ENCODE results near the gene IL16. TPM values are rescaled to one million over a fixed set of nuclear protein-coding genes. Genes with fewer than 3 reads are reported as not detected.

The IL16 gene
- total RNA-seq, 1 experiment from 2014 or later = 1.8 TPM

DNA sequence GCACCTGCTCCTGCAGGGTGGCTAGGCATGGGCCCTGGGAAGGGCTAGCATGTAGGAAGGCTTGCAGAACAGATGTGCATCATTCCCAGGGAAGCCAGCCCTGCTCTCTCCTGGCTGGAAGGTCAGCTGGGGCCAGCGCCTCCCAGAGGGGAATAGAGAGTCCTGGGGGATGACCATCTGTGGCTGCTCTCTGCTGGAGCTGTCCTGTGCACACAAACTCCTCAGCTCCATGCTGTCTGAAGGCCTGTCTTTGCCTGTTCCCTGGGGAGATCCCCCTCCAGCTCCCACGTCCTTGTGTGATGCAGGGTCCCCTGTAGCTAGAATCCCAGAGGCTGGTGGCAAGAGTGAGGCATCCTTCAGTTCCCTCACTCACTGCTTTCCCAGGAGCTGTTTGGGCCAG, 19.3 kb downstream of the IL16 start:
- Histone ChIP-seq H3K27me3 (replicated peaks; ENCODE audit: insufficient read depth, low read depth, low read length, poor library complexity) (no peaks in the 10 kb centered on the region), H3K36me3 (ENCODE audit: insufficient read depth, low read length, poor library complexity, severe bottlenecking) (no peaks in the 10 kb centered on the region), H3K4me3 (ENCODE audit: low read depth, low read length, poor library complexity, severe bottlenecking) (no peak overlapping the region), H3K4me1 (ENCODE audit: insufficient read depth, low read length, poor library complexity, severe bottlenecking) (no peaks in the 10 kb centered on the region), H3K9me3 (ENCODE audit: low read depth, low read length, poor library complexity, severe bottlenecking) (no peaks in the 10 kb centered on the region), H3K27ac (ENCODE audit: low read depth, low read length, poor library complexity, severe bottlenecking) (no peak overlapping the region)
- no peak for DNase-seq (ENCODE audit: low spot score)
- TF ChIP-seq, protein P1, sequence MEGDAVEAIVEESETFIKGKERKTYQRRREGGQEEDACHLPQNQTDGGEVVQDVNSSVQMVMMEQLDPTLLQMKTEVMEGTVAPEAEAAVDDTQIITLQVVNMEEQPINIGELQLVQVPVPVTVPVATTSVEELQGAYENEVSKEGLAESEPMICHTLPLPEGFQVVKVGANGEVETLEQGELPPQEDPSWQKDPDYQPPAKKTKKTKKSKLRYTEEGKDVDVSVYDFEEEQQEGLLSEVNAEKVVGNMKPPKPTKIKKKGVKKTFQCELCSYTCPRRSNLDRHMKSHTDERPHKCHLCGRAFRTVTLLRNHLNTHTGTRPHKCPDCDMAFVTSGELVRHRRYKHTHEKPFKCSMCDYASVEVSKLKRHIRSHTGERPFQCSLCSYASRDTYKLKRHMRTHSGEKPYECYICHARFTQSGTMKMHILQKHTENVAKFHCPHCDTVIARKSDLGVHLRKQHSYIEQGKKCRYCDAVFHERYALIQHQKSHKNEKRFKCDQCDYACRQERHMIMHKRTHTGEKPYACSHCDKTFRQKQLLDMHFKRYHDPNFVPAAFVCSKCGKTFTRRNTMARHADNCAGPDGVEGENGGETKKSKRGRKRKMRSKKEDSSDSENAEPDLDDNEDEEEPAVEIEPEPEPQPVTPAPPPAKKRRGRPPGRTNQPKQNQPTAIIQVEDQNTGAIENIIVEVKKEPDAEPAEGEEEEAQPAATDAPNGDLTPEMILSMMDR (conservative IDR thresholded peaks at IDR 0.05; ENCODE audit: low read depth, low read length) = no peak
- no peak for TF ChIP-seq EZH2 (IDR thresholded peaks at IDR 0.05; ENCODE audit: borderline replicate concordance, low read depth, low read length, poor library complexity, severe bottlenecking)
- no TSS peak for BruUV-seq (replicated peaks)
- intact Hi-C loops (cut with micrococcal nuclease; ENCODE audit: unreplicated experiment) = no loop called here
- ChIA-PET CTCF (interaction anchor here (2.3 kb wide), 1 partner anchor 50 kb away, joined by 6 read pairs; no protein-coding TSS in a partner anchor), POLR2A (ENCODE audit: low non-redundant PET) (interaction anchor here (0.5 kb wide), 1 partner anchor 241 kb away, joined by 3 read pairs; no protein-coding TSS in a partner anchor)

DNA sequence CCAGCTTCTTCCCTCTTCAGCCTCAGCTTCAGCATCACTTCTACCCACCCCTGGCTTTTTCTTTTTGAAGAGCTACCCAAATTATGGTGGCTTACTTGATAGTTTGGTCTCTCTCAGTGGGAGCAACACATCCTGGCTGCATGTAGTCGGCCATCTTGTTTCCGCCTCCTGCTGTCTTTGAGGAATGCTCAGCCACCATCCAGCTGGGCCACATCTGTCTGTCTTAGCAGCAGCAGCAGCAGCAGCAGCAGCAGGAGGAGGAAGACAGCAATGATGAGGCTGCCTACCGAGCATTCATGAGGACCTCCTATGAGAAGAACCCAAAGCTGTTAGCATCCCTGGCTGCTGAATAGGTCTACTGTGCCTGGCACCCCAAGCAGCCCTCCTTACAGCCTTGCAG, 19.7 kb downstream of the IL16 start:
- no peak overlapping the region for H3K27ac ChIP-seq (ENCODE audit: low read depth, low read length, poor library complexity, severe bottlenecking)
- BruUV-seq (replicated peaks) = no TSS peak
- POLR2A ChIA-PET (ENCODE audit: low non-redundant PET) = interaction anchor here (0.6 kb wide), 1 partner anchor 12 kb away, joined by 4 read pairs; no protein-coding TSS in a partner anchor
- H3K36me3 ChIP-seq (ENCODE audit: insufficient read depth, low read length, poor library complexity, severe bottlenecking) = no peaks in the 10 kb centered on the region
- CTCF ChIA-PET = interaction anchor here (2.3 kb wide), 1 partner anchor 50 kb away, joined by 6 read pairs; no protein-coding TSS in a partner anchor
- H3K4me3 ChIP-seq (ENCODE audit: low read depth, low read length, poor library complexity, severe bottlenecking) = no peak overlapping the region
- peak; percentile 37 for DNase-seq (ENCODE audit: low spot score)
- H3K27me3 ChIP-seq (replicated peaks; ENCODE audit: insufficient read depth, low read depth, low read length, poor library complexity) = no peaks in the 10 kb centered on the region
- TF ChIP-seq, protein P1 (conservative IDR thresholded peaks at IDR 0.05; ENCODE audit: low read depth, low read length) = no peak
- TF ChIP-seq EZH2 (IDR thresholded peaks at IDR 0.05; ENCODE audit: borderline replicate concordance, low read depth, low read length, poor library complexity, severe bottlenecking) = no peak
- H3K9me3 ChIP-seq (ENCODE audit: low read depth, low read length, poor library complexity, severe bottlenecking) = no peaks in the 10 kb centered on the region
- no peaks in the 10 kb centered on the region for H3K4me1 ChIP-seq (ENCODE audit: insufficient read depth, low read length, poor library complexity, severe bottlenecking)
- intact Hi-C loops (cut with micrococcal nuclease; ENCODE audit: unreplicated experiment) = no loop called here

DNA sequence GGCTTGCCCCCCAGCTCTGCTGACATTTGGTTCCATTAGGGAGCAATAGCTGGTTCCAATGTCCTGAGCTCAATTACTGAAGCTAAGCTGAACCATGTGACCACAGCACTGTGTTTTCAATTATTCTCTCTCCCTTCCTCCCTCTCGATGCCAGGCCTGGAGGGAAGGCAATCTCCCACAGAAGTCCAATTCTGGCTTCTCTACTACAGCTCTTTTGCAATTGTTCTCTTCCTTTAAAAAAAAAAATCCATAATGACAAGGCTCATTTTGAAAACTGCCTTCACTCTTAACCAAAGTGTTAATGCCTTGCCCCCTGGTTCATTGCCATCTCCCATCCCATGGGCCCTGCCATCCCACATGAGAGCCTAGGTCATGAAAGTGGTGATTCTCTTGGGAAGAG, 24.8 kb downstream of the IL16 start:
- no peaks in the 10 kb centered on the region for H3K9me3 ChIP-seq (ENCODE audit: low read depth, low read length, poor library complexity, severe bottlenecking)
- intact Hi-C loops (cut with micrococcal nuclease; ENCODE audit: unreplicated experiment) = no loop called here
- H3K27ac ChIP-seq (ENCODE audit: low read depth, low read length, poor library complexity, severe bottlenecking) = no peak overlapping the region
- BruUV-seq (replicated peaks) = no TSS peak
- DNase-seq (ENCODE audit: low spot score) = no peak
- H3K27me3 ChIP-seq (replicated peaks; ENCODE audit: insufficient read depth, low read depth, low read length, poor library complexity) = no peaks in the 10 kb centered on the region
- no peaks in the 10 kb centered on the region for H3K4me1 ChIP-seq (ENCODE audit: insufficient read depth, low read length, poor library complexity, severe bottlenecking)
- no peak overlapping the region for H3K4me3 ChIP-seq (ENCODE audit: low read depth, low read length, poor library complexity, severe bottlenecking)
- CTCF ChIA-PET = no interaction called here
- TF ChIP-seq EZH2 (IDR thresholded peaks at IDR 0.05; ENCODE audit: borderline replicate concordance, low read depth, low read length, poor library complexity, severe bottlenecking) = no peak
- POLR2A ChIA-PET (ENCODE audit: low non-redundant PET) = no interaction called here
- H3K36me3 ChIP-seq (ENCODE audit: insufficient read depth, low read length, poor library complexity, severe bottlenecking) = no peaks in the 10 kb centered on the region

DNA sequence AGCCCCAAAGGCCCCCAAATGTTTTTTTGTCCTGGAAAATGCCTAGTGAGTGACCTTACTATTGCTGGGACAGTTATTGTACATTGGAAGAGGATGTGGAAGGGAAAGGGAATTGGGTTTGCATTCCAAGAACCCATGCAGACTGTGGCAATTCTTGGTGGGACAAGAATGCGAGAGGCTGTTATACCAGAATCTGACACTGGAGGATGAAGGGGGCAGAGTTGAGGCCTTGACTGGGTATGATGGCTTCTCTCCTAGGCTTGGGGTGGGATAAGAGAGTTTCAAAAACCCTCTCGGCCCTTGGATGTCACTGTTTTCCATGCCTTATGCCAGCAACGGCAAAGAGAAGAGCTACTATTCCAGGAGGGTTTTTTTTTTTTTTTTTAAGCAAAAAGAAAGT, 25.3 kb downstream of the IL16 start:
- DNase-seq (ENCODE audit: low spot score) = no peak
- ChIA-PET POLR2A (ENCODE audit: low non-redundant PET) (no interaction called here), CTCF (no interaction called here)
- no peaks in the 10 kb centered on the region for H3K9me3 ChIP-seq (ENCODE audit: low read depth, low read length, poor library complexity, severe bottlenecking)
- no peaks in the 10 kb centered on the region for H3K36me3 ChIP-seq (ENCODE audit: insufficient read depth, low read length, poor library complexity, severe bottlenecking)
- no peaks in the 10 kb centered on the region for H3K4me1 ChIP-seq (ENCODE audit: insufficient read depth, low read length, poor library complexity, severe bottlenecking)
- H3K27ac ChIP-seq (ENCODE audit: low read depth, low read length, poor library complexity, severe bottlenecking) = no peak overlapping the region
- no peaks in the 10 kb centered on the region for H3K27me3 ChIP-seq (replicated peaks; ENCODE audit: insufficient read depth, low read depth, low read length, poor library complexity)
- TF ChIP-seq, protein P1 (conservative IDR thresholded peaks at IDR 0.05; ENCODE audit: low read depth, low read length) = no peak
- no peak for TF ChIP-seq EZH2 (IDR thresholded peaks at IDR 0.05; ENCODE audit: borderline replicate concordance, low read depth, low read length, poor library complexity, severe bottlenecking)
- BruUV-seq (replicated peaks) = no TSS peak
- no peak overlapping the region for H3K4me3 ChIP-seq (ENCODE audit: low read depth, low read length, poor library complexity, severe bottlenecking)
- intact Hi-C loops (cut with micrococcal nuclease; ENCODE audit: unreplicated experiment) = no loop called here
